Stomach smooth muscle (tissue), 2 donors: Measurements from ENCODE around the gene CAMK2D.

Experiments used
- H3K27ac ChIP-seq: one replicate; pipeline ENCODE4 v1.7.0; 2013; ENCODE audit warnings: mild to moderate bottlenecking, low read length, inconsistent platforms
- H3K27me3 ChIP-seq, 2 donors: one replicate each; pipeline ENCODE4 v1.7.0; 2013; ENCODE audit warnings: low read length in 2 of 2; ENCODE audit not compliant: insufficient read depth in 2 of 2, control insufficient read depth in 1 of 2
- H3K36me3 ChIP-seq, 2 donors: one replicate each; pipeline ENCODE4 v1.7.0; 2013; ENCODE audit warnings: low read length in 2 of 2; ENCODE audit not compliant: control insufficient read depth in 2 of 2, insufficient read depth in 2 of 2
- H3K4me1 ChIP-seq: one replicate; pipeline ENCODE4 v1.7.0; 2013; ENCODE audit warnings: low read length; ENCODE audit not compliant: control insufficient read depth, insufficient read depth
- H3K4me3 ChIP-seq, 2 donors: one replicate each; pipeline ENCODE4 v1.7.0; 2013; ENCODE audit warnings: low read length in 2 of 2
- H3K9ac ChIP-seq, 2 donors: one replicate each; pipeline ENCODE4 v1.7.0; 2013; ENCODE audit warnings: low read length in 2 of 2, mild to moderate bottlenecking in 1 of 2
- H3K9me3 ChIP-seq, 2 donors: one replicate each; pipeline ENCODE4 v1.7.0; 2013; ENCODE audit warnings: low read length in 2 of 2; ENCODE audit not compliant: control insufficient read depth in 2 of 2
- donor health status: healthy.
- donor health status: Pancreatic carcinoma.

Gene CAMK2D

DNA sequence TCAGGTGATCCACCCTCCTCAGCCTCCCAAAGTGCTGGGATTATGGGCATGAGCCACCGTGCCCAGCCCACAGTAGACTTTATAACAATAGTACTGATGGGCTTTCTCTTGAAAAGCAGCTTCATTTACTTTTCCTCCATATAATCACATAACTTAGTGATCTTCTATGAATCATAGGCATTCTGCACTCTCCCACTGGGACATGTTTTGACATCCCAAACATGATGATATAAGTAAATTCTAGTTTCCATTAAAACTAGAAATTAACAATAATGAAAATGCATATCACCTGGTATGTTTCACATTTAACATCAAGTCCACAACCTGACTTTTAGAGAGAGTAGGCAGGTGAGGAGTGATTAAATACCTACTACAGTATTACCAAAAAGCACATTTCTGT is 96.5 kb downstream of the CAMK2D start:
- Histone ChIP-seq H3K9me3 (no peaks in the 10 kb centered on the region), H3K9ac (no peak overlapping the region), H3K4me1 (no peaks in the 10 kb centered on the region), H3K4me3 (no peak overlapping the region), H3K27me3 (no peaks in the 10 kb centered on the region), H3K27ac (no peak overlapping the region), H3K36me3 (no peaks in the 10 kb centered on the region)

DNA sequence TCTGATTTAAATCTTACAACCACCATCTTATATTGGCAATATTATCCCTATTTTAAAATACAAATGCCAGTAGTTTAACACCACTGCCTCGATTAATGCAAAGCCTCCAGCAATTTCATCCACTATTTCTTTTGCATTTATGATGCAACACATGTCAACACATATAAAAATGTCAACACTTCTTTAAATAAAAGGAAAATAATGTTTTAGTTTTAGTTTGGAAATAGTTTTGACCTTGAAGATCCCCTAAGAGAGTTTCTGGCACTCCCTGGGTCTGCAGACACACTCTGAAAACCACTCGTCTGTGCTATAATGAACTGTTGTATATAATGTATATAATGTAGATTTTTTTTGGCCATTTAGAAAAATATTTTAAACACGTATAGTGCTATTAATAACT is 99.0 kb downstream of the CAMK2D start:
- no peaks in the 10 kb centered on the region for H3K27me3 ChIP-seq
- H3K4me3 ChIP-seq, result no peak overlapping the region
- H3K27ac ChIP-seq, result no peak overlapping the region
- H3K4me1 ChIP-seq, result no peaks in the 10 kb centered on the region
- H3K9me3 ChIP-seq, result no peaks in the 10 kb centered on the region
- no peak overlapping the region for H3K9ac ChIP-seq
- H3K36me3 ChIP-seq, result no peaks in the 10 kb centered on the region

DNA sequence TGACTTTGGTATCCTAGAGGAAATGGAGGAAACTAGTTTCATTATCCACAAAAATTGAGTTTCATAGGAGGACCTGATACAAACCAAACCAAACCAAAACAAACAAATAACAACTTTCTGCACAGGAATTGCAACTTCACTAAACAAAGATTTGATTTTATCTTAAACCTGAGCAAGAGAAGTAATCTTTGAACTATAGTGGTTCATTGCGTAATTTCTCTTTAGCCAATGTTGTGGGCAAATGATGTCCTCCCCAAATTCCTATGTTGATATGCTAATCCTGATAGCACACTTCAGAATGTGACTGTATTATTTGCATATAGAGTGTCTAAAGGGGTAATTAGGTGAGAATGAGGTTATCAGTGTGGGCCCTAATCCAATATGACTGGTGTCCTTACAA is 102.4 kb downstream of the CAMK2D start:
- H3K9me3 ChIP-seq, result no peaks in the 10 kb centered on the region
- H3K27ac ChIP-seq, result no peak overlapping the region
- H3K4me3 ChIP-seq, result no peak overlapping the region
- H3K27me3 ChIP-seq, result no peaks in the 10 kb centered on the region
- no peaks in the 10 kb centered on the region for H3K36me3 ChIP-seq
- H3K4me1 ChIP-seq, result no peaks in the 10 kb centered on the region
- no peak overlapping the region for H3K9ac ChIP-seq

DNA sequence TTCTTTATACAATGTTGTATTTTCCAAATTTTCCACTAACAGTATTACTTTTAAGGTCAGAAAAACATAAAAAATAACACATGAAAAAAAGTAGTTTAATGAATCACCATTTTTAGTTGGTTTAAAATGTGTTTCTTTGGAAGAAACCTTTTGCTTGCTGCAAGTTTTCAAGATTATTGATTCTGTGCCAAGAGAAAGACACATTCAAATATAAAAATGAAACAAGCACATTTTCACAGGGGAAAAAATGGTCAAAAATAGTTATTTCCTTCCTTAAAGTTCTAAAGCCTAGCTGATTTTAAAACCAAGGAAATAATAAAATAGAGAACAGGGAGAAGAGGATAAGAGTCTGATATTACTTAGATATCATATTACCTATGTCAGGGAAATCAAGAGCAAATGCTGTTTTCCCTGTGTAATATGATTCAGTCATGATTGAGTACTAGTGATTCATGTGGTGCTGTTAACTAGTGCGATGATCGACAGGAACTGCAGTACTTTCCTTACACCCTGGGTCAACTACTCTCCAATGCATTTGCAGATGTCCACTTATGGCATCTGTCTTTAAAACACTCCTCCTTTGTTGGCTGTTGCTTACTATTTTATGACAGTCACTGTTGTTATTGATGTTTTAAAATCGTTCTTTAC is 103.8 kb downstream of the CAMK2D start:
- Histone ChIP-seq H3K4me3 (no peak overlapping the region), H3K4me1 (no peaks in the 10 kb centered on the region), H3K9me3 (no peaks in the 10 kb centered on the region), H3K9ac (no peak overlapping the region), H3K27ac (no peak overlapping the region), H3K27me3 (no peaks in the 10 kb centered on the region), H3K36me3 (no peaks in the 10 kb centered on the region)

DNA sequence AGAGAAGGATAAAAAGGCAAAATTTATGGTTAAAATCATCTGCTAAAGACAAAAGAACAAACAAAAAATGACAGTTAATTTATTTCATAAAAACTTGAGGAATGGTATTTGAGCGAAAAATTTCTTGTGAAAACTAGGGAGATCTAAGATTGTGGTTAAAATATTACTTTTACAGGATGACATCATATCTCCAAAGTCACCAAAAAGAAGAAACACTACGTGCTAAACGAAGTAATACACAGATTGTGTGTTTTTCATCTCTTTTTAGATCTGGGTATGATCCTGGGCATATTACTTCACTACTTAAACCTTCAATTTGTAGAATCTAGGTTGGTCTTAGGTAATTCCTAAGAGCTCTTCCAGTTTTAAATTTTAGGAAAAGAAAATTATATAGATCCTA is 107.7 kb downstream of the CAMK2D start:
- Histone ChIP-seq H3K36me3 (no peaks in the 10 kb centered on the region), H3K27me3 (no peaks in the 10 kb centered on the region), H3K27ac (no peak overlapping the region), H3K4me1 (no peaks in the 10 kb centered on the region), H3K9me3 (no peaks in the 10 kb centered on the region), H3K9ac (no peak overlapping the region), H3K4me3 (no peak overlapping the region)

DNA sequence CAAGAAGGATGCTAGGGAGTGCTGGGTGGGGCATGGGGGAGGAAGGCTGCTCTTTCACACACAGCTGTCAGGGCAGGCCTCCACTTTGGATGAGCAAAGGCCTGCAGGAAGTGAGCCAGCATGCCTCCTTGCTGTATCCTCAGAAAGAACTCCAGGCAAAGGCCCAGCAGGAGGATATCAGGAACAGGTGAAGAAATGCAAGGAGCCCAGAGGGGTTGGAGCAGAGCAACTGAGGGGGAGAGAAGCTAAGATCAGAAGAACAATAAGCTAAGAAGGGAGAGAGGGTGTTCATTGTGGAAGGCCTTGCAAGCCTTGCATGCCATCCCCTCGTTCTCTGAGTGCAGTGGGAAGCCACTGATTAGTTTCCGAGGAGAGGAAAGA is 115.1 kb downstream of the CAMK2D start:
- Histone ChIP-seq H3K27ac (no peak overlapping the region), H3K4me3 (no peak overlapping the region), H3K9me3 (no peaks in the 10 kb centered on the region), H3K9ac (no peak overlapping the region), H3K4me1 (no peaks in the 10 kb centered on the region), H3K36me3 (no peaks in the 10 kb centered on the region), H3K27me3 (no peaks in the 10 kb centered on the region)

DNA sequence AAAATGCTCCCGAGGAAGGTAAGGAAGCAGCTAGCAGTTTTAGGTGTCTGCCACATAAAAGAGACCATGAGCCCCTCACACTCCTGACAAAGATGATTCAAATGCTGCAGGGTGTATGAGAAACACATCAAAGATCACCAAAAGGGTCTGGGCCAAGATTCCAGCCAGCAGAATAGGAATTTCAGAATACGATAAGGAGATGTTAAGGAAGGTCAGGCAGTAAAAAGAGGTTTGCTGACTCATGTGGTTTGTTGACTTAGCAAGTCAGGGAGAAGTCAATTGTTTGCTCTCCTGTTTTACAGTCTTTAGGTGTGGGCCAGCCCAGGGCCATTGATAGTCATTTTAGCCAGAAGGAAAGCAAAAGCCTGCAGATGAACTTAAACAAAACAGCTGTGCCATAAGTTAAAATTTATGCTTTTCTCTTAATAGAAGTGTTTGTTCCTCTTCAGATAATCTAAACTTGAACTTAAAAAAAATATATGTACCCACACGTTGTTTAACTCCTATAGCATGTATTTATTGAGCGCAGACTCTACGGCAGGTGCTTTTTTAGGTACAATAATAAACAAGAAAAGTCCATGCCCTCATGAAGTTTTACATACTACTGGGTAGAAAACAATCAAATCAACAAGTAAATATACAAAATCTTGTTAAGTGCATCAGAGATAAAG is 115.6 kb downstream of the CAMK2D start:
- Histone ChIP-seq H3K27ac (no peak overlapping the region), H3K27me3 (no peaks in the 10 kb centered on the region)

DNA sequence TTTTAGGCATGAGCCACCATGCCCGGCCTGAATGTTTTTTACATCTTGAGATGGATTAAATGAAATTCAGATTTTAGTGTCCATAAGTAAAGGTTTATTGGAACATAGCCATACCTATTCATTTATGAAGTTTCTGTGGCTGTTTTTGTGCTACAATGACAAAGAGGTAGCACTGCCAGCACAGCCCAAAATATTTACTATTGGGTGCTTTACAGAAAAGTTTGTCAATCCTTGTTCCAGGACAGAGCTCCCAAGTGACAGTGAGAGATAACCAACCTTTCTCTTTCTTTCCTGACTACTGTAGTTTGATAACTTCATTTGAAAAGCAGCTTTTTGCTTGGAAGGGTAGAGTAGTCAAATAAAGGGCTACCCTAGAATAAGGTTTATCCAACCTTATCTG is 116.2 kb downstream of the CAMK2D start:
- no peak overlapping the region for H3K4me3 ChIP-seq
- no peaks in the 10 kb centered on the region for H3K27me3 ChIP-seq
- H3K27ac ChIP-seq, result no peak overlapping the region
- no peak overlapping the region for H3K9ac ChIP-seq
- no peaks in the 10 kb centered on the region for H3K36me3 ChIP-seq
- no peaks in the 10 kb centered on the region for H3K4me1 ChIP-seq
- H3K9me3 ChIP-seq, result no peaks in the 10 kb centered on the region

More for the DNA sequence above, 115.6 kb downstream of the CAMK2D start:
- Histone ChIP-seq H3K36me3 (no peaks in the 10 kb centered on the region), H3K9me3 (no peaks in the 10 kb centered on the region), H3K9ac (no peak overlapping the region), H3K4me1 (no peaks in the 10 kb centered on the region), H3K4me3 (no peak overlapping the region)

DNA sequence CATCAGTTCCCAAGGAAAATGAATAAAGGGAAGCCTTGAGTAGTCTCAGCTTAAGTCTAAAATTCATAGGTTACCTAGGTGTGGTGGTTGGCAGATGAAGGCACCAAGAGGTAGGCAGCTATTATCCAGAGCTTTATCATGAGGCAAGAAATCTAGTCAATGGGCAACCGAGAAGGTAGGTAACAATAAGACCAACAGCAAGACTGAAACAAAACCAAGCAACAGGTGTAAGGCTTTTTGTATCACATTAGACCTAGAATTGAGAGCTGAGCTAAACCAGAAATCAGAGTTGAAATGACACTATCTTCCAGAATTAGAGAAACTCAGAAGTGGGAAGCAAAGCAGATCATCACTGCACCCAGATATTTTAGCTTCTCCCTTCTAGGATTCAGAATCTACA is 117.1 kb downstream of the CAMK2D start:
- H3K36me3 ChIP-seq, result no peaks in the 10 kb centered on the region
- H3K27me3 ChIP-seq, result no peaks in the 10 kb centered on the region
- H3K4me3 ChIP-seq, result no peak overlapping the region
- no peak overlapping the region for H3K9ac ChIP-seq
- no peaks in the 10 kb centered on the region for H3K4me1 ChIP-seq
- no peaks in the 10 kb centered on the region for H3K9me3 ChIP-seq
- H3K27ac ChIP-seq, result no peak overlapping the region

DNA sequence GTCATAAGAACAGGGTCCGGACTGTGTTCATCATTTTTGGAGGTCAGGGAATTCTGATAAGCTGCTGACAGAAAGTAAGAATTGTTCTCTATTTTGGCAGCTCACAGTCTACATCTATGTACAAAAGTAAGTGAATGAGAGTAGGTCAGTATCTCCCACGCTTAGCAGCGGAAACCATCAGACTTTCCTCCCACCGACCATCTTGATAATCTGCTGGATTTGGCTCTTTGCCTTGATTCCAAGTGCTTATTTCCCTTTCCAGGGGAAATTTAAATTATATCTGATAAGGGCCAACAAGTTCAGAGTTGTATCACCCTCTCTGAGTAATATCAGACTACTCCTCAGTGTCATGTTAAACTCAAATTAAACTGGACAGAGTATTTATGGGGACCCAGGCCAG is 118.0 kb downstream of the CAMK2D start:
- Histone ChIP-seq H3K27ac (no peak overlapping the region), H3K36me3 (no peaks in the 10 kb centered on the region), H3K4me3 (no peak overlapping the region), H3K9ac (no peak overlapping the region), H3K27me3 (no peaks in the 10 kb centered on the region), H3K4me1 (no peaks in the 10 kb centered on the region), H3K9me3 (no peaks in the 10 kb centered on the region)

DNA sequence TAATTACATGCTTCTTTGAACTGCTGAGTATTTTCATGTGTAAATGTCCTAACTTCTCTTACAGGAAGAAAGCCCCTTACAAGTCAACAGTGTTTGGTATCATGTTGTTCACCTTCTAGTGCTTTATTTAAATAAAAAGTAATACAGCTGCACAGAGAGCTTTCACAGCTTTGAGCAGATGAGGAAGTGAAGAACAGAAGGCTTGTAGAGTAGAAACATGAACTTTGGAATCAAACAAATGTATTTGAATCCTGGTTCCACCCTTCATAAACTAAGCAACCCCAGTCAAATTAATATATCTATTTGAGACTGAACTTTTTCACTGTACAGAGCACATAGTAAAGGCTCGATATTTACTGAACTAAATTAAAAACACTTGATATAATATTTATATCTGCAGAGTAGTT is 120.5 kb downstream of the CAMK2D start:
- H3K4me1 ChIP-seq, result peaks cover 4% of the 10 kb centered on the region
- H3K4me3 ChIP-seq, result no peak overlapping the region
- H3K27ac ChIP-seq, result no peak overlapping the region
- H3K36me3 ChIP-seq, result no peaks in the 10 kb centered on the region
- H3K9ac ChIP-seq, result no peak overlapping the region
- H3K27me3 ChIP-seq, result no peaks in the 10 kb centered on the region
- H3K9me3 ChIP-seq, result no peaks in the 10 kb centered on the region
